ENCODE data around the gene SH3RF1. TPM values are rescaled to one million over a fixed set of nuclear protein-coding genes. Genes with fewer than 3 reads are reported as not detected.

The SH3RF1 gene
- total RNA-seq, 1 donor from 2014 or later = 18.6 TPM

DNA sequence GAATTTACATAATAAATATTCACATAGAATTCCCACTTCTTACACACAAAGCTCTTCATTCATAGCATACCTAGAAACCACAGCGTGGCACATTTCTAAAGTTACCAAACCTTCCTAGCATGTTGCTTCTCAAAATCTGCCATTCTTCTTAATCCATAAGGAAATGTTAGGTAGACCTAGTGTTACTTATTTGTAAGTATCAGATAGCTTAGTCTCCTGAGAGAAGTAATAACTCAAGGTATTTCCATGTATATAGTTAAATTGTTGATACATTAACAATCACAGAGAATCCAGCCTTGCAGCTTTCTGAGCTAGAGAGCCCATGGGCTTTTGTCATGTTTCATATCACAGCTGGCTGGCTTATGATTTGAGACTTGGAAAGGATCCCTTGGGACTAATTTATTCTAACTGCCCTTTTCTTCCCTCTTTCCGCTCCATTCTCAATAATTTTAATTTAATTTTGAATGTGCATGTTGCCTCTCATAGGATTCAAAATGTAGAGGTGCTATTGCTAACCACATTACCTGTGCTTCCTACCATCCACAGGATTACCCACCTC lies 17.6 kb downstream of the SH3RF1 start:
- Mint-ChIP-seq H3K27ac (ENCODE audit: unreplicated experiment) (no peak overlapping the region), H3K27me3 (ENCODE audit: low read depth) (no peaks in the 10 kb centered on the region), H3K36me3 (ENCODE audit: low read depth) (peaks cover 1% of the 10 kb centered on the region), H3K9me3 (no peaks in the 10 kb centered on the region), H3K4me3 (no peak overlapping the region), H3K4me1 (peaks cover 52% of the 10 kb centered on the region)
- DNase-seq (ENCODE audit: low read depth, low spot score) = no peak
- TF ChIP-seq, protein P1, sequence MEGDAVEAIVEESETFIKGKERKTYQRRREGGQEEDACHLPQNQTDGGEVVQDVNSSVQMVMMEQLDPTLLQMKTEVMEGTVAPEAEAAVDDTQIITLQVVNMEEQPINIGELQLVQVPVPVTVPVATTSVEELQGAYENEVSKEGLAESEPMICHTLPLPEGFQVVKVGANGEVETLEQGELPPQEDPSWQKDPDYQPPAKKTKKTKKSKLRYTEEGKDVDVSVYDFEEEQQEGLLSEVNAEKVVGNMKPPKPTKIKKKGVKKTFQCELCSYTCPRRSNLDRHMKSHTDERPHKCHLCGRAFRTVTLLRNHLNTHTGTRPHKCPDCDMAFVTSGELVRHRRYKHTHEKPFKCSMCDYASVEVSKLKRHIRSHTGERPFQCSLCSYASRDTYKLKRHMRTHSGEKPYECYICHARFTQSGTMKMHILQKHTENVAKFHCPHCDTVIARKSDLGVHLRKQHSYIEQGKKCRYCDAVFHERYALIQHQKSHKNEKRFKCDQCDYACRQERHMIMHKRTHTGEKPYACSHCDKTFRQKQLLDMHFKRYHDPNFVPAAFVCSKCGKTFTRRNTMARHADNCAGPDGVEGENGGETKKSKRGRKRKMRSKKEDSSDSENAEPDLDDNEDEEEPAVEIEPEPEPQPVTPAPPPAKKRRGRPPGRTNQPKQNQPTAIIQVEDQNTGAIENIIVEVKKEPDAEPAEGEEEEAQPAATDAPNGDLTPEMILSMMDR (conservative IDR thresholded peaks at IDR 0.05) = no peak

DNA sequence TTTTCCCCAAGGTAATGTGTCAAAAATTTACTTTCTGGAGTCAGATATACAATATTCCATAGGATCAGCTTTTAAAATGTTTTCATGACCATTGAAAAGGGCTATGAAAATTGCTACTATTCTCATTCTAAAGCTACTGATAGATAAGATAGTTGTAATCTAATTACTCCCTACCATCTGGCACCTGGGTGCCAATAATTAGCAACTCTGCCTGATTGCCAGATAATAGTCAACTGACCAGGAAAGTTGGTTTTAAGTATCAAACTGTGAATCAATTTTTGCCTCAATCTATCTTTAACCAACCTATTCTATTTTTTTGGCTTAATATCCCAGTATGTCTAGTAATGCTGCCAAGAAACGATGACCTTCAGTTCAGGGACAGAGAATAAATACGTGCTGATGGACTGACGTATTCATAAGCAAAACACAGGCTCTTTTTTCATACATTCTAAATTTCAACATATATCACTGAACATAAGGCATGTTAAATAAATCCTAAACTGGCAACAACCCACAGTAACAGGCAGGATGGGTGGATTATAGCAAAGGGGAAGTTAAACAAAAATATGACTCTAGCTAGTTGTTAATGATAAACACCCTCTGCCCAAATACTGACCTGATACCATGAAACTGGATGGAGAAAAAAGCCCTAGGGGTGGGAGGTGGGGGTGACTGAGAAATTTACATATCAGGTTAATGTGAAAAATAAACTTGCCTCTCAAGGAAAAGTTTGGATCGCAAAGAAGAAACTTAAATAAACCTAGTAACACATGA lies 18.2 kb downstream of the SH3RF1 start:
- TF ChIP-seq, protein P1 (conservative IDR thresholded peaks at IDR 0.05) = no peak
- Mint-ChIP-seq H3K27me3 (ENCODE audit: low read depth) (no peaks in the 10 kb centered on the region), H3K36me3 (ENCODE audit: low read depth) (peaks cover 3% of the 10 kb centered on the region), H3K9me3 (no peaks in the 10 kb centered on the region), H3K27ac (ENCODE audit: unreplicated experiment) (no peak overlapping the region), H3K4me3 (no peak overlapping the region), H3K4me1 (peaks cover 51% of the 10 kb centered on the region)
- DNase-seq (ENCODE audit: low read depth, low spot score) = no peak

DNA sequence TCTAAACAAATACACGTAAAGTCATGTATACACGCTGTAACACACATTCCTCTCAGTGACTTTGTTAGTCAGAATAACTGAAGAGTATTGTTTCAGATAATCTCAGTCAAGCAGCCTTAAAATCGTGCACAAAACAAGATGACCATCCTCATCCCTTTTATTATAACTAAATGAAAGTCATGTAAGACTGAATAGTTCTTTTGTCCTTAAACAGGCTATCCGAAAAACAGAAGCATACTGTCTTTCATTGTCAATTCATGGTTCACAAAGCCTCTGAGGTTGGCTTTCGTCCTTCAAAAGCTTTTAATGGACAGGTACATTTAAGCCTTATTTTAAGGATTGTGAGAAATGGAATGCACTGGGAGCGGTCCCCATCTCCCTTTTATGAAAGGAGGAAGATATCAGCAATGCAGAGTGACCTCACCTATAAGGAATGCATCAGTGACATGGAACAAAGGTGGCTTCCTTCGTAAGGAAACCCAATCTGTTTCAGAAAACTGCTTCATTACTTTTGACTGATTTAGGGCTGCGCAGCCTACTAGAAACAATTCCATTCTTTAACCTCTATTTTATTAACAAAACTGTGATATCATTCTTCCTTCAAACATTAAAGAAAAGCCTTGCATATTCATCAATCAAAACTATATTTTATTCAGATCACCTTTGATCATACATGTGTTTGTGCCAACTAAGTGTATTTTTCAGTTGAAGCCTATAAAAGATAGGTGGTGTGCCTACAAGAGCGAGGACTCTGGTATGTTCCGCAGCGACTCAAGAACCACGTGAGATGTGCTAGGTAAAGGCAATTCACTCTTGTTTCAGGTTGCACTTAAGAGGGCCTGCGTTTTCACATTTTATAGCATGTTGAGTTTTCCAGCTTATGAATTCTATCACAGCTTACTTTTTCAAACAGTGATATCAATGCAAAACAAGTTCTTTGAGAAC lies 19.2 kb downstream of the SH3RF1 start:
- peak overlapping the region; percentile 36 for H3K27ac Mint-ChIP-seq (ENCODE audit: unreplicated experiment)
- peaks cover 10% of the 10 kb centered on the region for H3K36me3 Mint-ChIP-seq (ENCODE audit: low read depth)
- H3K4me3 Mint-ChIP-seq = no peak overlapping the region
- no peaks in the 10 kb centered on the region for H3K9me3 Mint-ChIP-seq
- peaks cover 55% of the 10 kb centered on the region for H3K4me1 Mint-ChIP-seq
- TF ChIP-seq, protein P1 (conservative IDR thresholded peaks at IDR 0.05) = no peak
- H3K27me3 Mint-ChIP-seq (ENCODE audit: low read depth) = no peaks in the 10 kb centered on the region
- no peak for DNase-seq (ENCODE audit: low read depth, low spot score)

DNA sequence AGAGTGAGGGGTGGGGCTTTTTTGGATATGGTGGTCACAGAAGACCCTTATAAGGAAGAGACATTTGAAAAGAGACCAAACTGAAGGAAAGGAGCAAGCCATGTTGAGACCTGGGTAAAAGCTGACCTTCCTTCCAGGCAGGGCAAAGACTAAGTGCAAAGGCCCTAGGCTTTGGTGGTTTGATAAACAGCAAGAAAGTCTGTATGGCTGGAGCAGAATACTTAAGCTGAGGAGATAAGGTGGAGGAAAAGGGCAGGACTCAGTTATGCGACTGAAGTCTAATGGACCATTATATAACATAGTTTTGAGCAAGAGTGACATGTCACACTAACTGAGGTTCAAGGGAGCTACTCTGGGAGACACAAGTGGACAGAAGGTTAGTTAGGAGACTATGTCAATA lies 20.0 kb downstream of the SH3RF1 start:
- TF ChIP-seq, protein P1 (conservative IDR thresholded peaks at IDR 0.05) = no peak
- Mint-ChIP-seq H3K27me3 (ENCODE audit: low read depth) (no peaks in the 10 kb centered on the region), H3K4me1 (peaks cover 63% of the 10 kb centered on the region), H3K9me3 (no peaks in the 10 kb centered on the region), H3K36me3 (ENCODE audit: low read depth) (peaks cover 10% of the 10 kb centered on the region), H3K27ac (ENCODE audit: unreplicated experiment) (peak overlapping the region; percentile 59), H3K4me3 (no peak overlapping the region)
- no peak for DNase-seq (ENCODE audit: low read depth, low spot score)

DNA sequence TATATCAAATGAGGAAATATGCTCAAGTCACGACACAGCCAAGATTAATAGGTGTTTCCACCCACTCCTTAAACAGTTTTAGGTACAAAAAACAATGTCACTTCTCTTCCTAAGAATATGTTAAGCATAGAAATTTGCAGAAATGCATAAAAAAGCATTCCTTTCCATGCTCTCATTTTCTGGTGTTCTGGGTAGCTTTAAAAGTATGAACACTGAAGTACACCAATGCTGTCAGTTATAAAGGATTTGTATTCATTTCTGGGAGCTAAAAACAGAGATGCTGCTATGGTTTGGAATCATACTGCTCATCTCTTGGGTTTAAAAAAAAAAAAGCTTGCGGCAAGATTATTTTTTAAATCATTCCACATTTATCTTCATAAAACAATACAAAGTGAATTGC lies 20.8 kb downstream of the SH3RF1 start:
- no peaks in the 10 kb centered on the region for H3K27me3 Mint-ChIP-seq (ENCODE audit: low read depth)
- H3K4me3 Mint-ChIP-seq = no peak overlapping the region
- no peak for DNase-seq (ENCODE audit: low read depth, low spot score)
- peaks cover 10% of the 10 kb centered on the region for H3K36me3 Mint-ChIP-seq (ENCODE audit: low read depth)
- H3K27ac Mint-ChIP-seq (ENCODE audit: unreplicated experiment) = no peak overlapping the region
- H3K9me3 Mint-ChIP-seq = no peaks in the 10 kb centered on the region
- H3K4me1 Mint-ChIP-seq = peaks cover 70% of the 10 kb centered on the region
- TF ChIP-seq, protein P1 (conservative IDR thresholded peaks at IDR 0.05) = no peak
